Hypothalamus (tissue), 51 donors: ENCODE results near the gene TBC1D7.

Source experiments
- DNase-seq, 51 donors: peaks; one replicate each; lab custom pipeline; 2025; lab: John Stamatoyannopoulos, UW

Gene TBC1D7

DNA sequence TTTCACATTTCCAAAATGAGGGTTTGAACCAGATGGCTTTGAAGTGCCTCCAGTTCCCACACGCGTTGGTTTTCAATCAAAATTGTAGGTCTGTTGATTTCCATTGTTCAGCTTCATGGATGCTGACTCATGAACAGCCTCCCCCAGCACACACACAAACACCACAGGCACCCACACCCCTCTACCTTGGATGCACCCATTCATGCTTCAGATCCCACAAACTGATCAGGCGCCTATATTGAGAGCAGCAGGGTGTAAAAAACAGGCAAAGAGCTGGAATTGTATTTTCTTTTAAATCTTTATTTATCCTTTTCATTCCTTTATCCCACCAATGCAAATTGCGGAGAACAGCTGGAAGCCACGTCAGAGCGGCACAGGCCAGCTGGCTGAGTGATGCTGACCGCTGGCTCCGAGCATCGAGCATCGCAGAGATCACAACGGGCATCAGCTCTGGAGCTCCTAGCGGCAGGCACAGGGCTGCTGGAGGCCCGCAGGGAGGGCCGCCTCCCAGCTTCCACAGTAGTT is 29.3 kb upstream of the TBC1D7 start:
- peak in 35 of 51 donors; percentile 6 to 74 (median 43) for DNase-seq

DNA sequence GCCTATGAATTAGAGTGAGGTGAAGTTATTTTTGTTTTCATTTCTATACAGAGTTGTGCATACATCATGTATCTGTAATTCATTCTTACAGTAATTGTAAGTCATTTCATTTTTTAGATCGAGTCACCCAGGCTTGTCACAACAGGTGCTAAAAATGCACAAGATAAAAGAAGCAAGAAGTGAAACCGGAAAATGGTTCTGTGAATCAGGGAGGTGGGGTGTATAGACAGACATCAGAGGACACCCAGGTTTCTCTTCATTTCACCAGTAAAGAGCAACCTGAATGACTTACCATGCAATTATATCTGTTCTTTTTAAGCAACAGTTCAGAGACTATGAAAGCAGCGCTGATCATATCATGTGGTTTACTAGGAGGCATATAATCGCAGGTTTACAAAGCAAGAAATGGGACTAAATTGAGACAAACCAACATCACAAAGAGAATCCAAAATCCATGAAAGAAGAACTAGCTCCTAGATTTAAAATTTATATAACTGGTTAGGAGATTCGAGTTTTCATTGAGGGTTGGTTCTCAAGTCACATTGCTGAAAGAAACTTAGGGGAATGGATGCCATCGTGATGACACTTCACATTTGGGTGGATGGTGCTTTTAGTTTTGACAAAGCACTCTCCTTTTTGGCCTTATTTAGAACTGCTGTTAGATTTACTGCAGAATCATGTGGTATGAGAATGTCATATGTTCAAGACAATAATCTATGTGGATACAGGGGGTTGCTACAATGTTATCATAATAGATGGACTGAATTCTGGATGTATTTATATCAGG is 27.9 kb upstream of the TBC1D7 start:
- no peak for DNase-seq

DNA sequence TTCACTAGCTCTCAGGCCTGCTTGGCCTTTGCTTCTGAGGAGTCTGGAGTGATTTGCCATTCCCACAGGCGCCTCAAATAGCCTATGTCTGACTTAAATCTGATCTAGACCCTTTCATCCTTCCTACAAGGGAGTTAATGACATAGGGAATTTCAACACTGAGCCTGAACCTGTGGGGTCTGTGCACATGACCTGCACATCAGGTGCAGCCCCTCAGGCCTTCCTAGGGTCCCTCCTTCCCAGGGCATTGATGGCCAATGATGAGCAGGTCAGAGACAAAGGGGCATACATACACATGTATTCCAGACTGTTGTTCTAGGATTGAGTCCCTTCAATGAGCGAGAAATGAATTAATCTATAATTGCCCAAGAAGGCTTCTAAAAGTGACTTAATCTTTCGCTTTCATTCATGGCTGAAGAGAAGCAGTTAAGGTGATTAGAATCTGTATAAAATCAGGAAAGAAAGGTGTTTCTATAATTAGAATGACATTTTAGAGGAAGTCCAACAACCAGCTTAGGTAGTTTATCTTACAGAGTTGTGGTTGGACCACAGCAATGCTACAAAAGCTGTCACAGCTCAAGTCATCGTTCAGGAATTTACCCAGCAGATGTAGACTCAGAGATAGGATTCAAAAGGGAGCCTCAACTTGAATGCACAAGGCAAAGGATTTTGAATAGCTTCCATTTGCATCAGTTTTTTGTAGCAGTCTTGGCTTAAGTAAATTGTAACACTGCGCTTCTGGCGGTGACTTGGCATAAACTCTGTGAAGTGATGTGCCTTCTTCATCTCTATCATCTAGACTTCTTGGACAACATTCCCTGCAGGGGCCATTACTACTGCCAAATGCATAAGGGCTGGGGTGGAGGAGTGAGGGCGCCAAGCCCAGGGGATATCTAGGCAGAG is 27.0 kb upstream of the TBC1D7 start:
- DNase-seq: no peak

DNA sequence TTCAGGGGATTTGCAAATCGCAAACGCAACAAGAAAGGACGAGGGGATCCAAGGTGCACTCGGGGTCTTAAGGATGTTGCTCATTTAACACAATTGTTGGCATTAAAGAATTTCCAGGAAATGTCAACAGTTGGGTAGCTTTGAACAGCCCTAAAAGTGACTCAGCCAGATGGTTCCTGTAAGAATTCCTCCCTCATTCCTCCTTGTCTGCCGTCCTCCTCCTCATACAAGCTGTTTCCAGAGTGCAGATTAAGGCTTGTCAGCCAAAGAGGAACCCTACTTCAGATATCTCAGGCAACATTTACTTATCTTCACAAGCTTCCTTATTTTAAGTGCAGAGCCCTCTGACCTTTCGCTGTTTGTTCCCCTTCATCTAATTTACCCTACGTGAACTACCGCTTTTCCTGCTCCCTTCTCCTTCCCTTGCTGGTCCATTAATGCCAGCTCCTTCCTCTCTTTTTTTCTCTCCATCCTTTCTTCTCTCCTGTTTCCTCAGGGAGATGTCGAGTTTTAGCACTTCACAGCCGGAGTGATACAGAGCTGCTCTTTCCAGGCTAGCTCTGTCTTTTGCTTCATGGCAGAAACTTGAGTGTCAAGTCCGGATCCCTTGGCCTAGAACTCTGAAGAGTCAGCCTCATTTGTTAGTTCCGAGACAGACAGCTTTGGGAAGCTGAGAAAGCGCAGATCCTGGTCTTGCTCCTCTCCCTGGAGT is 26.1 kb upstream of the TBC1D7 start:
- DNase-seq: no peak

DNA sequence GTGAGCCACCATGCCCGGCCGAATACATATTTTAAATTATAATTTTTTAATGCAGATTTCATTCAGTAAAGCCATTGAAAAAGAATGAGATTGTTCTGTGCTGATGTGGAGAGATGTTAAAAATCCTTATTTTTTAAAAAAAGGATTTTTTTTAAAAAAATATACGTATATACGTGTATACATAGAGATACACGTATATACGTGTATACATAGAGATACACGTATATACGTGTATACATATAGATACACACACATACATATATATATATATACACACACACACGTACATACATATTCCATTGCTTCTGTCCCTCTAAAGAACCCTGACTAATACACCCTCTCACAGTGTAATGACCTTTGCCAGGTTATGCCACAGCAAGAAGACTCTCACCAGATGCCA is 23.8 kb upstream of the TBC1D7 start:
- DNase-seq: no peak

DNA sequence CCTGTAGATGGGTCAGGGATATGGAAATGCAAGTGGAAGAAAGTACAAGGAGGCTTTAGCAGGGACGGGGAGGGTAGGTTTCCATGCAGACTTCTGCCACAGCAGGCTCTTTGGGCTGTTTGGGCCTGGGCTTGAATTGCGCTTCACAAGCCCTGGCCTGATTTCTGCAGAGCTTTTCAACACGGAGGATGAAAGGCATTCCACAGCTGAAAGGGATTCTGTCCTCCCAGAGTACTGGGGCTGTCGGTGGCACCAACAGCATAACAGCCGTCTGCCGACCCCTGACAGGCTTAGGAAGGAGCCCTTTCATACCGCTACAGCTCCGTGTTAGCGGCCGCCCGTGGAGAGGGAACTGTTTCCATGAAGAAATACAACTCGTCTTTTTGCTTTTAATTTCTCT is 22.9 kb upstream of the TBC1D7 start:
- peak in 26 of 51 donors; percentile 9 to 69 (median 36) for DNase-seq

DNA sequence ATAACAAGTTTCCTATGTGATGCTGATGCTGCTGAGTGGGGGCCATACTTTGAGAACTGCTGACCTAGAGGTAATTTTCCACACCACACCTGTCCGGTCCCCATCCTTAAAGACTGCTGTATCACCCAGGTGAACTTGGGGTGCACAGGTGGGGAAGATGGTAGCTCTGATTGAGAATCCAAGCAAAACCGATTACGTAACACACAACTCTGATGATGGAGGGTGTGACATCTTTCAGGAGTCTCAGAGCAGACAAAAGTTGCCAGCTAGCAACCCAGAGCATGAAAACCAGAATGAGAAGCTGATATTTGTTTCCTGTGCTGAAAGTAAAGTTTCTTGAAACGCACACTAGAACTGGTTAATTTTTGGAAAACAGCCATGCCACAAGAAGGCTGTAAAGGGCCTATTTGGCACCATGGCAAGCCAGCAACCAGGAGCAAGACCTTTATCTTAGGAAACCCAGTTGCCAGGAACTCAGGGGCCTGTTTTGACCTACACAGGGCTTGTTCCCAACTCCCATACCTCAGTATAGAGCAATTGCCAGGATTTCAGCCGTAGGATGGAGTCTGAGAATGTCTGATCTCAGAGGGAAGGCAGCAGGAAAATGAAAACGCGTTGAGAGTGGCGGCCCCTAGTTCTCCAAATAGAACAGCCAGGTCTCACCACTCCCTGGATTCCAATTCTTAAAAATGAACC is 21.6 kb upstream of the TBC1D7 start:
- no peak for DNase-seq

DNA sequence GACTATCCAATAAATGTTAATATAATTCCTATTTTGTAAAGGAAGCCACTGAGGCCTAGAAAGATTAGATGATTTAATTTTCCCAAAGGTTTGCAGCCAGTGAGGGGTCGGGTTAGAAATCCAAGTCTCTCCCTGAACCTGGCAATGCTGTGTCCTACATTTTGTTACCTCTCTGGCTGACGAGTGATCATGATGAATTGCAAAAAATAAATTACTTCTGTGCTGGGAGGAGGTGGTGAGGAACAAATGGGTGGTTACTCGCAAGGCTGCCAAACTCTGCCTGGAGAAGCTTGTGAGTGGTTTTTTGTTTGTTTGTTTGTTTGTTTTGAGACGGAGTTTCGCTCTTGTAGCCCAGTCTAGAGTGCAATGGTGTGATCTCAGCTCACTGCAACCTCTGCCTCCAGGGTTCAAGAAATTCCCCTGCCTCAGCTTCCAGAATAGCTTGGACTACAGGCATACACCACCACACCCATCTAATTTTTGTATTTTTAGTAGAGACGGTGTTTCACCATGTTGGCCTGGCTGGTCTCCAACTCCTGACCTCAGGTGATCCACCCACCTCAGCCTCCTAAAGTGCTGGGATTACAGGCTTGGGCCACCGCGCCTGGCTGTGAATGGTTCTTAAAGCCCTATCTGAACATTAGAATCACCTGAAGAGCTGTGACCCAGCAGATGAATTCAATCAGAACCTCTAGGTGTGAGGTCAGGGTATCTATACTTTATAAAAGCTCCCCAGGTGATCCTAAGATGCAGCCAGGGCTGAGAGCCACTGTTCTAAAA is 20.2 kb upstream of the TBC1D7 start:
- DNase-seq: no peak

DNA sequence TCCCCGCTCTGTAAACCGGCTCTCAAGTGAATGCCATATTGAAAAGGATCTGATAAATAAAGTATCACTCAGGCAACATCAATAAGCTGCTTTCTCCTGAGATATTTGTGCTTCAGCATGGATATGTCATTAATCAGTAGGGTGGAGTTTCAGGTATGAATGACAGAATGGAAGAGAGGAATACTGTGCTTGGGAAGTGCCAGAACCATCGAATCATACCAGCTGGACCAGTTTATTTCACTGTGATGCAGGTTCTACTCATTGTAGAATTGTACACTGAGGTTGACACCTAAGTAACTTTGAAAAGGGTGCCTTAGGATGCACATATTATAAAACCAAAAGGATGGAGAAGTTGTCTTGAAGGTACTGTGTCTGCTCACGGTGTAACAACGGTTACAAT is 17.9 kb upstream of the TBC1D7 start:
- no peak for DNase-seq

DNA sequence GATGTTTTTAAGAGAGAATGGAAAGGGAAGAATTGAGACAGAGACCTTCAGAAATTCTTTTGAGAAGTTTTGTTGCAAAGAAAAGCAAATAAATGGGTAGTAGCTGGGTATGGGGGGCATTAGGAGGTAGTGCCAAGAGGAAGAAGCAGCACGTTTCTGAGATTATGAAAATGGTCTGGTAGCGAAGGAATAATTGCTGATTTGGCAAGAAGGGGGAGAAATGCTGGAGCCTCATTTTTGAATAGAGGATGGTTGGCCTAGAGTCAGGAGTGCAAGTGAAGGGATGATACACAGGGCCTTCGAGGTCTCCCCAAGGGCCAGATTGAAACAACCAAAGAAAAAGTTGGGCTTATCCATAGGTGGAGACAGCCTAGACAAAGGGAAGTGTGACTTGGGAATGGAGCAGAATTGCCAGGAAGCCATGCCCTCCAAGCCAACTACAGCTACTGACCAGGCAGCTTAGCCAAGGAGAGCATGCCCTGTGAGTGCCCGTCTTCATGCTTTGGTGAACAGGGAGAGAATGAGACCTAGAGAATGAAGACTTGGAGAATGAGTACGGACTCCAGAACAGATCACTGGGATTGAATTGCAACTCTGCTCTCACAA is 14.2 kb upstream of the TBC1D7 start:
- no peak for DNase-seq

DNA sequence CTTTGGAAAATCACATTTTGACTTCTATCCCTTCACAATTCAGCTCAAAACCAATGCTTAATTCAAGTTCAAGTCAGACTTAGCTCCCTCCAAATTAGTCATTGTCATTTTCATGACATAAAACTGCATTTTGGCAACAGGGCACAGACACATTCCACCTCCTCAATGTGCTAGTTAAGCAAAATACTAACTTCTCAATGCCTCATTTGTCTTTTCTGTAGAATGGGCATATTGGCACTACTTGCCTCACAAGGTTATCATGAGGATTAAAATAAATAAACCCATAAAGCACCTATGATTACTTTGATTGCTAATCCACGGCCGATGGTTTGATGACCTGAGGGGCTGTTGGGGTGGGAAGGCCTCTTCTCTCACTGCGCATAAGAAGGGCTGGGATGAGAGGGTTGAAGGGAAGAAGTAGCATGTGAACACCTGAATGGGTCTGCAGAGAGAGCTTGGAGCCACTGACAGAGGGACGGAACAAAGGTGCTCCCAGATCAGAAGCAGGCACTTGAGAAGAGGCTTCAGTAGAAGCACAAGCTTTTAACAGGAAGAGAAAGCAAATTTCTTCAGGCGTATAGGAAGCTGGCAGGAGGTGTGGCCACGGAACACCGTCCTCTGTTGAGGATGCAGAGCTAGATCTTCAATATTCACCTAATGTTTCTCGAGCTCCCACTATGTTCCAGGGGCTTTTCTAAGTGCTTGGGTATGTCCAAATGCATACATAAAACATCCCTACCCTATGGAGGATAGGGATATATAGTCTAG is 11.7 kb upstream of the TBC1D7 start:
- DNase-seq: no peak

DNA sequence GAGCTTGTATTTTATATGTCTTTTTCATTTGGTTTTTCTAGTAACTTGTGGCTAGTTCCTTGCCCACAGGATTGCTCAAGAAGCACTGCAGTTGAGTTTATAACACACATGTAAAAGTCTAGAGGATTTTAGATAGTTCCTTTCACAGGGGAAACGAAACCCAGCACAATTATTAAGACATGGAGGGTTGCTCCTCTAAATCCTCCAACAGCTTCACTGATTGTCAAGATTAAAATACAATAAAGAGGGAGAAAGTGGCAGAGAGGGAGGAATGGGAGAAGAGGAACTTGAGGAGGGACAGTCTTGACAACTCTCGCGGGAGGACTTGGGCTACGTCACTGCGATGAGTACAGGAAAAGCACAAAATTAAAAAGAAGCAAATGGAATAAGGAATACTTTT is 9.7 kb upstream of the TBC1D7 start:
- no peak for DNase-seq

DNA sequence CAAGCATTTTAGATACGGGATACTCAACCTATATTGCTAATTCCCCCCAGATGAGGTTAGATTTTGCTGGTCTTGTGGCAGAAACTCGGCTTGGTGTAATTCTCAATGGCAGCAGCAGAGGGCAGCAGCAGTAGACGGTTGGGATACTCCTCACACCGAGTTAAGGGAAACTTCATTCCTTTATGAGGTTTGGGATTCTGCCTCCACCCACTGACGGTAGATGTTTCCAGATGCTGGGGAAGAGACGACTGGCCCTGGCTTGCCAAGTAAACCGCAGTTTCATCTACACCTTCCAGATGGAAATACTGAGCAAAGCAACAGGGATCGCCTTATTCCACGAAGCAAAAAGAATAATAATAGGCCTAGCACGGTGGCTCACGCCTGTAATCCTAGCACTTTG is 8.2 kb upstream of the TBC1D7 start:
- DNase-seq: peak in 48 of 51 donors; percentile 10 to 88 (median 59)

DNA sequence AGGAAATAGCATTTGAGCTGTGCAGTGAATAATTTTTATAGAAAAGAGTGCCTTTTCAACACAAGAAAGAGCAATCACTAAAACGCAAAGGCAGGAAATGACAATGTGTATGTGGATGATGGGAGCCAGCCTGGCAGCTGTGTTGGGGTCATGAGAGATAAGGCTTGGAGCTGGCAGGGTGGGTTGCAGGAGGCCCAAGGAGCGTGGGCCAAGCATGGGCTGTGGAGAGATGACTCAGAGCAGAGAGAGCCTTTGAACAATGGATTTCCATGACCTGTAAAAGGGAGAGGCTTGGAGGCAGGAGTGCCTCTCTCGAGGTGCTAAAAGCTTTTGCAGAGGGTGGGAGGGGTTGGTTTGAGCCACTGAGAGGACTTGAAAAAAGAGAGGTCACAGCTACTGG is 6.6 kb upstream of the TBC1D7 start:
- no peak for DNase-seq

DNA sequence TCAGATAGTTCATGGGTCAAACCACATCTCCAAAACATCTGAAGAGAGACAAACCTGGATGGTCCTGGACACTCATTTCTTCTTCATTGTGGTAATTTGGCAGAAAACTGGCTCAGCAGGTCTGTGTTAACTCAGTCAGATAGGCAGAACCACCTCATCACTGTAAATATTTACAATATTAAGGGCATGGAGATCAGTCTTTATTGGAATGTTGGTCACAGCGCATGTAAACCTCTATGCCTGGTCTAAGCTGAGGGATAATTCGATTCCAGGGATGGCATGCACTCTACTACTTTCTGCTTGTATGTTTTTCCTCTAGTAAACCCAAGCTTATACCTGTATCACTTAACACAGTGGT is 4.0 kb upstream of the TBC1D7 start:
- no peak for DNase-seq

DNA sequence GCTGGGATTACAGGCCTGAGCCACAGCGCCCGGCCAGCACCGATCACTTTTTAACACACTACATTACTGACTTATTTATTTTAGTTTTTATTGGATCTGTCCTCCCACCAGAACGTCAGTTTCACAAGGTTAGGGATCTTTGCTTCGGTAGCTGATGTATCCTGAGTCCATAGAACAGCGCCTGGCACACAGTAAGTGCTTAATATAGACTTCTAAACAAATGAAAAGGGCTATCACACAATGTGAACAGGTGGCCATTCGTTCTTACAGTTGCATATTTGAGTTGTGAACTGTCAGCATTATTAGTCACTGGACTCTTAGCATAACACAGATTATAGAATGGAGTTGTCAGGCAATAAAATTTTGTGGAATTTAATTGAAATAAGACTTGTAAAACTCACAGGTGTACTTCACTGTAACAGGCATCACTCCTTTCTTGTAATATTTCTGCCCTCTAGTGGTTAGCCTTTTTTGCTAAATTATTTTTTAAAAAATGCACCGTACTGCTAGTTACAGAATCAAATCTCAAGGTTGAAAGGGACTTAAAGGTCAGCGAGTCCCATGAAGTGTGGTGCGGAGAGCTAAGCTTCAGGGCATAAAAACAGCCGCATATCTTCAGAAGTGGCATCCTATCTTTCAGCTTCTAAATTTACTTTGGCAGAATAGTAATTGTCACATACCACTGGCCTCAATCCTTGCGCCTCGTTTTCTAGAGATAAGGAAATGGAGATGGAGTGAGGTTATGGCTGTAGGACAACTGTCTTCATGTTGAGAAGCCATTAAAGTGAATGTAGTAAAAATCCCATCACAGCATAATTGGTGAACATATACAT is 3.4 kb upstream of the TBC1D7 start:
- peak in 1 of 51 donors; percentile 46 for DNase-seq

DNA sequence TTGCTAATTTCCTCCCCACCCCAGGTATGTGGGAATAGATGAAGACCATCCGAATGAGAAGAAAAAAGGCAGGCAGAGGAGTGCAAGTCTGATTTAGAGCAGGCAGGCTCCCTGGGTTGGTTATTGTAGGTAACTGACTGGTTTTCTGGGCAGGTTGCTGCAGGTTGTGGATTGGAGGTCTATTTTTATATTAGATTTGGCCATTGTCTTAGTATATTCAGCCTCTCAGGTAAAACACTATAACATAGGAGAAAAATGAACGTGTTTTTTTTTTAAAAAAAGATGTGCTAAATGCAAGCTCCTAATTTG is 492 bp upstream of the TBC1D7 start:
- no peak for DNase-seq

DNA sequence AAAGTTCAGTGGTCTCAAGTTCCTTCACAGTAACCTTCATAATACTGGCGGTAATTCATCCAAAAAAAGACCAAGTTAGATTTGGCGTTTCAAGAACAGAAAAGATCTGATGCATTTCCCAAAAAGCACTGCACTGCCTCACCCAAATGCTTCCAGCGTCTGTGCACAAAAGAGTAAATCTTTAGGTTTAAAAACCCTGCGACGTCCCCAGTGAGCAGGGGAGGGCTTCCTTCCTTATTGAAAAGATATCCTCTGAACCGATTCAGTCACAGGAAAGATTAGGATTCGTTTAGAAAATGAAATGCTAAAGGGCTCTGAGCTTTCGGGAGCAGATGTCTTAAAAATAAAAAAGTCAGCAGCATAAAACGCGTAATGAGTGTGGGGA is 654 bp downstream of the TBC1D7 start:
- DNase-seq: no peak
